CD4-positive, alpha-beta T cell treated with Interleukin-21 for 1 hour (primary cell): ENCODE measurements around the gene EXD3.
"Not testable (repeated sequence)": the region's sequence is repeated elsewhere in the genome, so short reads cannot be mapped to it uniquely, and the experiment has no call there.

Experiments
- DNase-seq: peaks from one replicate; pipeline ENCODE4 v3.0.0-alpha.2; 2020

EXD3 gene

DNA sequence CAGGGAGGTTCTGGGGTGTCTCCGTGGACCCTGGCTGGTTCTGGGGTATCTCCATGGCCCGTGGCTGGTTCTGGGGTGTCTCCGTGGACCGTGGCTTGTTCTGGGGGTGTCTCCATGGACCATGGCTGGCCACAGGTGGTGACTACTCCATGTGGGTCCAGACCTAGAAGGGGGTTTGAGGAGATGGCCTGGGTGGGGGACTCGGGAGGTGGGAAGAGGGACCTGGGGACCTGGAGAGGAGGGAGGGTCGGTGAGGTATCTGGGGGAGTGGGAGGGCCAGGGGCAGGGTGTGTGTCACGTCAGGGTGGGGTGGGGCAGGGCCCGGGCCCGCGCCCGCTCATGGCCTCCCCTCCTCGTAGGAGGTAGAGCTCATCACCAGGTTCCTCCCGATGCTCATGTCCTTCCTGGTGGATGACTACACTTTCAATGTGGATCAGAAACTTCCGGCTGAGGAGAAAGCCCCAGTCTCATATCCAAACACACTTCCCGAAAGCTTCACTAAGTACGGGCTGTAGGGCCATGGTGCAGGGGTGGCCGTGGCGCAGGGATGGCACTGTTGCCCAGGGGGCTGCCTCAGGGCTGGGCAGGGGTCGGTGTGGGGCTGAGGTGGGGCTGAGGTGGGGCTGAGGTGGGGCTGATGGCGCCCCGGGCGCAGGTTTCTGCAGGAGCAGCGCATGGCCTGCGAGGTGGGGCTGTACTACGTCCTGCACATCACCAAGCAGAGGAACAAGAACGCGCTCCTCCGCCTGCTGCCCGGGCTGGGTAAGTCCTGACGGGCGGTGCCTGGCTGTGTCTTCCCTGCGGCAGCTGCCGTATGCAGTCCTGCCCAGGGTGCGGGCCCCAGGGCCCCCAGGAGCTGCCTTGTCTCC, 156.1 kb downstream of the EXD3 start:
- no peak for DNase-seq

DNA sequence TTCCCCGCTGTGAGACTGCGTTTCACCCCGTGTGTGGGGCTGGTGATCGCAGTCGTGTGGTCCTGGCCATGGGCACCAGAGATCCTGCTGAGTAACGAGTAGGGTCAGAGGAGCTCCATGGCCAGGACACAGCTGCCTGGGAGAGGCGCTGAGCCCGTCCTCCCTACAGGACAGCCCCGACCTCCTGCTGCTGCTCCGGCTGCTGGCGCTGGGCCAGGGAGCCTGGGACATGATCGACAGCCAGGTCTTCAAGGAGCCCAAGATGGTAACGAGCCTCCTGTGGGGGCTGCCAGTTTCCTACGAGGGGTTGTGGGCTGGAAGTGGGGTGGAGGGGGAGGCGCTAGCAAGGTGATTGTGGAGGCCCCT, 156.8 kb downstream of the EXD3 start:
- DNase-seq, result no peak

- no peak for DNase-seq
These were observed 157.3 kb downstream of the EXD3 start for GRCh38 chr9:137265496-137266161.

- DNase-seq, result no peak
These were observed 158.9 kb downstream of the EXD3 start for GRCh38 chr9:137264067-137264466.

DNA sequence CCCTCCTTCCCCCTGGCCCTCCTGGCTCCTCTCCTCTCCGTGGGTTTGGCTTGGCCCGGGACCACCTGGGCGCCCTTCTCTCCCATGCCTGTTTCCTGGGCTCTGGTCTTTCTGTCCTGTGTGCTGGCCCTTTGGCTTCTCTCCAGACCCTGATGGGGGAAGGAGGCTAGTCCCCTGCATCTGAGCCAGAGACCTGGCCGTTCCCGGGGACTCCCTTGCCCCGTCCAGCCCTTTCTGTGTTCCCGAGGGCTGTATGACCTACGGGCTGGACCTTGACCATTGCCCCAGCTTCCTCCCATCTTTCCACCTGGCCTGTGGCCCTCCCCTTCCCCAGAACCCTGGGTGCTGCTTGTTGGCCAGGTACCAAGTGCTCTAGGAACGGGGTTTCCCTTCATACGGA, 159.5 kb downstream of the EXD3 start:
- DNase-seq, result no peak

DNA sequence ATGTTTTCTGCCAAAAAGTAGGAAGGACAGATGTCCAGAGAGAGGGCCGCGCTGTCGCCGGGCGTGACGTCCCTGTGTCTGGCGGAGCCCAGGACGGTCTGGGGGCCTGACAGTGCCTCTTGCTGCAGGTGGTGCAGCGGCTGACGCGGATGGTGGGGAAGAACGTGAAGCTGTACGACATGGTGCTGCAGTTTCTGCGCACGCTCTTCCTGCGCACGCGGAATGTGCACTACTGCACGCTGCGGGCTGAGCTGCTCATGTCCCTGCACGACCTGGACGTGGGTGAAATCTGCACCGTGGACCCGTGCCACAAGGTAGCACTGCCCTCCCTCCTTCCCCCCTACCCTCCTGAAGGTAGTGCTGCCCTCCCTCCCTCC, 160.1 kb downstream of the EXD3 start:
- DNase-seq, result no peak

- not testable (repeated sequence) for DNase-seq
These were observed 160.6 kb downstream of the EXD3 start for GRCh38 chr9:137262173-137262908.
